HEK293T (cell line): ENCODE measurements around the gene CHRNE.

Experiments
- ARNT ChIP-seq: fragments of 450-650 bp; IDR thresholded peaks from 2 replicates; pipeline ENCODE4 v1.6.1; 2017; ENCODE audit warnings: mild to moderate bottlenecking
- FOXA1 ChIP-seq: fragments of 450-650 bp; IDR thresholded peaks from 2 replicates; pipeline ENCODE4 v1.6.1; 2016; ENCODE audit warnings: mild to moderate bottlenecking
- FOXK2 ChIP-seq: fragments of 450-650 bp; IDR thresholded peaks from 2 replicates; pipeline ENCODE4 v1.6.1; 2016; ENCODE audit warnings: mild to moderate bottlenecking
- FOXM1 ChIP-seq: fragments of 450-650 bp; IDR thresholded peaks from 2 replicates; pipeline ENCODE4 v1.6.1; 2017; ENCODE audit warnings: mild to moderate bottlenecking, borderline replicate concordance
- HDGF ChIP-seq: fragments of 450-650 bp; IDR thresholded peaks from 2 replicates; pipeline ENCODE4 v1.6.1; 2017; ENCODE audit warnings: antibody characterized with exemption, borderline replicate concordance
- L3MBTL2 ChIP-seq: fragments of 450-650 bp; conservative IDR thresholded peaks from 2 replicates; pipeline ENCODE4 v1.6.1; 2016; ENCODE audit warnings: mild to moderate bottlenecking
- LEF1 ChIP-seq: fragments of 450-650 bp; IDR thresholded peaks from 2 replicates; pipeline ENCODE4 v1.6.1; 2017; ENCODE audit warnings: mild to moderate bottlenecking, borderline replicate concordance
- PKNOX1 ChIP-seq: fragments of 450-650 bp; IDR thresholded peaks from 2 replicates; pipeline ENCODE4 v1.6.1; 2016
- SP1 ChIP-seq: fragments of 450-650 bp; IDR thresholded peaks from 2 replicates; pipeline ENCODE4 v1.6.1; 2017
- SUZ12 ChIP-seq: fragments of 450-650 bp; IDR thresholded peaks from 2 replicates; pipeline ENCODE4 v1.6.1; 2016; ENCODE audit warnings: mild to moderate bottlenecking
- TARDBP ChIP-seq: fragments of 450-650 bp; IDR thresholded peaks from 2 replicates; pipeline ENCODE4 v1.6.1; 2016
- ZNF384 ChIP-seq: fragments of 450-650 bp; IDR thresholded peaks from 2 replicates; pipeline ENCODE4 v1.6.1; 2016

- TF ChIP-seq FOXM1 (no peak), SP1 (no peak), PKNOX1 (no peak), HDGF (no peak), FOXA1 (no peak), ZNF384 (no peak), TARDBP (no peak), SUZ12 (no peak), LEF1 (no peak), ARNT (no peak), L3MBTL2 (no peak), FOXK2 (no peak)
These were observed 4.0 kb downstream of the CHRNE start for GRCh38 chr17:4898927-4899326.
